Stimulated activated CD8-positive, alpha-beta memory T cell treated with anti-CD3 and anti-CD28 coated beads, Interleukin-4, amount 100 ng/mL, for 24 hours (primary cell): ENCODE data around the gene NCBP1.

Experiments
- DNase-seq: peaks from one replicate; pipeline ENCODE4 v3.0.0-alpha.2; 2020; ENCODE audit warnings: low read depth

The NCBP1 gene

DNA sequence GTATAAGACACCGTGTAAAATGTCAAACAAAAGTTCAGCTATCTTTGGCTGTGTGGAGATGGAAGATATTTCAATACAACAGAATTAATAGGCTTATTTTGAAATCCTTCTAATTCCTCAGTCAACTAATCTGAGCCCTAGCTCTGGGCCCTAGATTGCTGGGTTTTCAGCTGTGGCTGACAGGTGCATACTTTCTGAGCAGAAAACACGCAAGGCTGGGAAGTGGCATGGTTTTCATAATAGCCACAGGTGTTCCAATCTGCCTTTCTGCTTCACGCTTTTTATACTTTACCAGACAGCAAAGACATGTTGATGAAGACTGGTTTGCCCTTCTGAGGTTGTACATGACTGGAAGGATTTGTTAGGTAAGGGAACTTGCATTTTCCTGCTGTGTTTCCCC lies 84.2 kb downstream of the NCBP1 start:
- DNase-seq: no peak

- DNase-seq: no peak
Observed at GRCh38 chr9:97721396-97721795, 87.8 kb downstream of the NCBP1 start.

DNA sequence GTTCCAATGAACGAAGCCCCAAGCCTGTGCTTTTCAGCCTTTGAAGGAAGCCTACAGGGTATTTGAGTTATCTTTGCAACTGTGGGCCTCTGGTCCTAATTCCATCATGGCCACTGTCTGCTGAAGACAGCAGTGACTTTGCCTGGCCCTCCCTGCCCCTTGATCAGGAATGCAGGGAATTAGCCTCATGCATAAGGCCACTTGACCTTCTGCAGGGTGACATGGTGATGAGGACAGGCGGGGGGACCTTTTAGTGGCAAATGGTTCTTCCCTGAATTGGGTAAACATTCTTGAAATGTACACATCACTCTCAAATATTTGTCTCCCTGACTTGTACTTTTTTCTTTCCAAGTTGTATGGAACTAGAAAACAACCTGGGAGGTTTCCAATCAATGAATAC lies 88.7 kb downstream of the NCBP1 start:
- no peak for DNase-seq
